Heart right ventricle (tissue), 16 donors: Measurements from ENCODE around the gene VARS1. TPM values are rescaled to one million over a fixed set of nuclear protein-coding genes. Genes with fewer than 3 reads are reported as not detected.
A peak's percentile ranks its signal among the peaks of the same experiment; 100 is the strongest.
"Not testable (repeated sequence)": the region's sequence is repeated elsewhere in the genome, so short reads cannot be mapped to it uniquely, and the experiment has no call there.

ENCODE experiments used
- ATAC-seq, 8 donors: fragments of 200-7000 bp; cut with Tn5 transposase; one replicate each; pipeline ENCODE4 v1.9.1; 2020; ENCODE audit warnings: mild to moderate bottlenecking in 8 of 8, moderate library complexity in 8 of 8, moderate number of reproducible peaks in 1 of 8
- DNase-seq, 2 donors: peaks; one replicate each; pipeline ENCODE4 v3.0.0-alpha.2; 2020
- H3K27ac ChIP-seq, 10 donors: fragments of 200-600 bp; sonication (generic) in 2 of 10; one replicate each; pipeline versions ENCODE4 v1.5.0 to v1.8.0; 2020 to 2022; ENCODE audit warnings: mild to moderate bottlenecking in 3 of 10
- H3K27me3 ChIP-seq, 7 donors: fragments of 200-600 bp; one replicate each; pipeline ENCODE4 v1.8.0; 2021 to 2022; ENCODE audit warnings: mild to moderate bottlenecking in 2 of 7
- H3K36me3 ChIP-seq, 9 donors: fragments of 200-600 bp; sonication (generic) in 1 of 9; one replicate each; pipeline versions ENCODE4 v1.5.0 to v1.8.0; 2020 to 2022; ENCODE audit warnings: mild to moderate bottlenecking in 2 of 9
- H3K4me1 ChIP-seq, 9 donors: fragments of 200-600 bp; sonication (generic) in 1 of 9; one replicate each; pipeline versions ENCODE4 v1.5.0 to v1.8.0; 2020 to 2022; ENCODE audit warnings: mild to moderate bottlenecking in 4 of 9
- H3K4me3 ChIP-seq, 10 donors: fragments of 200-600 bp; sonication (generic) in 2 of 10; one replicate each; pipeline versions ENCODE4 v1.5.0 to v1.8.0; 2020 to 2022; ENCODE audit warnings: mild to moderate bottlenecking in 7 of 10, moderate library complexity in 2 of 10
- H3K9me3 ChIP-seq, 11 donors: fragments of 200-600 bp in 10 of 11; sonication (generic) in 2 of 11; one replicate each; pipeline versions ENCODE4 v1.5.0 to v1.8.0; 2013 to 2022; ENCODE audit warnings: mild to moderate bottlenecking in 2 of 11, control low read depth in 1 of 11, moderate library complexity in 1 of 11
- CTCF ChIP-seq, 9 donors: fragments of 200-600 bp; sonication (generic) in 2 of 9; IDR thresholded peaks; one replicate each; pipeline versions ENCODE4 v1.5.0 to v1.8.0; 2021 to 2022; ENCODE audit warnings: antibody characterized with exemption in 9 of 9, mild to moderate bottlenecking in 5 of 9, moderate library complexity in 1 of 9
- WGBS, 2 donors: extraction: QIAGEN DNeasy Blood & Tissue Kit; methylation state at CpG; one replicate each; pipeline ENCODE4 v1.1.7; 2013; ENCODE audit warnings: inconsistent platforms in 1 of 2; 5-methylcytosine and 5-hydroxymethylcytosine counted together
- intact Hi-C, 10 donors: fragments of 100-400 bp; cut with DNase I; formaldehyde crosslinking; loops; one replicate each; pipeline versions ENCODE4 v1.11.1 to v1.14.2; 2022
- polyA plus RNA-seq, 2 donors: library from polyadenylated mRNA; stranded (reverse); fragments of 200-250 nt; gene quantifications; one replicate each; pipeline ENCODE4 v1.2.3, GENCODE V29; 2013
- total RNA-seq, 10 donors: library from RNA; stranded (reverse); fragmentation: NEBNext Ultra II Directional in 3 of 10; extraction: Animal tissue kit (Norgen Biotek cat#: 25700) in 3 of 10; gene quantifications; one replicate each; pipeline versions ENCODE4 v1.2.1 to v1.2.4, GENCODE V29; 2021 to 2023
- donor health status: Arrhythmogenic right ventricular cardiomyopathy.
- donor health status: ischemic (EF 13 %, LVEDD 7.1; RV severe dilation, severe dysfunction).
- donor health status: healthy with polysubstance abuse.
- donor health status: DM: no; HTN: yes; CAD: no.
- donor health status: DM: no; HTN: no; CAD: no.
- donor health status: ischemic (EF 25% LVEDD 6.9; RV normal size, moderate dysfunction).
- donor health status: ischemic (EF 25% LVEDD 5.7; RV mildly dilated, moderate dysfunction).
- donor health status: healthy.
- donor health status: DM: yes; HTN: yes; CAD: no.
- donor health status: Ischemic cardiomyopathy.
- donor health status: ischemic (EF 35%, LVEDD 5.7; RV mildly dilated, moderate dysfunction).
- donor health status: nonischemic (EF 11% LVEDD 7.7; RV severe dilation, severe dysfunction).
- donor health status: DM: yes; HTN: yes; CAD: no.
- donor health status: PGD.
- donor health status: ischemic (EF 29% LVEDD 5.4; RV normal size, mild dysfunction).
- donor health status: nonischemic (EF 23%, LVEDD 6.1; RV moderate dilation, normal function).

The VARS1 gene
- total and polyA plus RNA-seq, 12 donors: 22.4 to 44.0 (median 29.5) TPM

GRCh38 chr6:31815025-31815838 lies 19.7 kb upstream of the VARS1 start, which contains the start of the genes HSPA1A and HSPA1L:
Gene HSPA1A, plus strand, starts transcription at chr6:31815543. Its CDS starts 214 bp downstream, at chr6:31815757.
Gene HSPA1L, minus strand, starts transcription at chr6:31815283. Its CDS starts 3,311 bp downstream, at chr6:31811972.
- no peaks in the 10 kb centered on the region for H3K27me3 ChIP-seq
- intact Hi-C loops: no loop called here
- ATAC-seq: peak; percentile 84 to 94 (median 90)
- peak within 1 kb of the TSS; percentile 52 to 71 (median 64) for H3K4me3 ChIP-seq
- no peaks in the 10 kb centered on the region for H3K36me3 ChIP-seq
- H3K9me3 ChIP-seq: no peaks in the 10 kb centered on the region
- peak; percentile 92 to 98 for DNase-seq
- no peak for TF ChIP-seq CTCF (IDR thresholded peaks at IDR 0.05)
- WGBS, 2 donors: 1 to 2% methylated on average over 55 to 56 of the region's 56 CpGs
- H3K27ac ChIP-seq: peak within 1 kb of the TSS; percentile 95 to 100 (median 99)
- peaks cover 7 to 43% (median 30%) of the 10 kb centered on the region in 9 donors for H3K4me1 ChIP-seq

- intact Hi-C loops: loop anchor here in 1 of 10 donors (5.0 kb wide), 1 partner anchor 77 kb away; the partner anchor contains the start of gene CLIC1
- Histone ChIP-seq H3K9me3 (no peaks in the 10 kb centered on the region), H3K4me1 (peaks cover 7 to 38% (median 26%) of the 10 kb centered on the region in 9 donors), H3K27me3 (no peaks in the 10 kb centered on the region), H3K4me3 (peak overlapping the region; percentile 52 to 71 (median 64)), H3K36me3 (no peaks in the 10 kb centered on the region), H3K27ac (peak overlapping the region; percentile 95 to 100 (median 99))
- no peak for TF ChIP-seq CTCF (IDR thresholded peaks at IDR 0.05)
- ATAC-seq (peak; percentile 79 to 89 (median 88)), DNase-seq (peak; percentile 93 to 98)
- 0 to 1% methylated on average over 13 of the region's 13 CpGs for WGBS, 2 donors
These were observed 19.1 kb upstream of the VARS1 start for GRCh38 chr6:31814677-31815024.

GRCh38 chr6:31813465-31813849 lies 17.9 kb upstream of the VARS1 start:
- Histone ChIP-seq H3K27ac (peak overlapping the region; percentile 95 to 100 (median 99)), H3K27me3 (no peaks in the 10 kb centered on the region), H3K9me3 (no peaks in the 10 kb centered on the region), H3K4me3 (peak overlapping the region in 6 of 10 donors; percentile 58 to 71 (median 70)), H3K4me1 (peaks cover 5 to 27% (median 16%) of the 10 kb centered on the region in 9 donors), H3K36me3 (no peaks in the 10 kb centered on the region)
- intact Hi-C loops: loop anchor here in 1 of 10 donors (5.0 kb wide), 1 partner anchor 76 kb away; the partner anchor contains the start of gene CLIC1
- no peak for TF ChIP-seq CTCF (IDR thresholded peaks at IDR 0.05)
- WGBS, 2 donors: 95 to 96% methylated on average over 7 of the region's 7 CpGs
- DNase-seq: no peak
- ATAC-seq: no peak

DNA sequence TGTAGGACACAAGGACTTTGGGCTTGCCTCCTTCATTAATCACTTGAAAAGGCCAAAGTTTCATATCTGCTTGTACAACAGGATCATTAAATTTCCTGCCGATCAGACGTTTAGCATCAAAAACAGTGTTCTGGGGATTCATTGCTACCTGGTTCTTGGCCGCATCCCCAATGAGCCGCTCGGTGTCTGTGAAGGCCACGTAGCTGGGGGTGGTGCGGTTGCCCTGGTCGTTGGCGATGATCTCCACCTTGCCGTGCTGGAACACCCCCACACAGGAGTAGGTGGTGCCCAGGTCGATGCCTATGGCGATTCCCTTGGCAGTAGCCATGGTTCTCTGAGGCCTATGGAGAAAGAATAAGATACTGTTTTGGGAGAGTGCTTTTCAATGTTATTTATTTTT lies 16.1 kb upstream of the VARS1 start:
- H3K27me3 ChIP-seq: no peaks in the 10 kb centered on the region
- no peaks in the 10 kb centered on the region for H3K9me3 ChIP-seq
- ATAC-seq (no peak), DNase-seq (no peak)
- H3K4me3 ChIP-seq: no peak overlapping the region
- WGBS, 2 donors: 94% methylated on average over 12 of the region's 12 CpGs
- H3K4me1 ChIP-seq: peaks cover 5 to 28% (median 16%) of the 10 kb centered on the region in 9 donors
- H3K36me3 ChIP-seq: no peaks in the 10 kb centered on the region
- intact Hi-C loops: loop anchor here in 1 of 10 donors (5.0 kb wide), 1 partner anchor 74 kb away; the partner anchor contains the start of gene CLIC1
- TF ChIP-seq CTCF (IDR thresholded peaks at IDR 0.05): no peak
- no peak overlapping the region for H3K27ac ChIP-seq

GRCh38 chr6:31808599-31808998 lies 13.0 kb upstream of the VARS1 start:
- peaks cover 2 to 34% (median 20%) of the 10 kb centered on the region in 9 donors for H3K4me1 ChIP-seq
- H3K27me3 ChIP-seq, H3K27ac ChIP-seq, H3K4me3 ChIP-seq, intact Hi-C loops, H3K36me3 ChIP-seq, ATAC-seq, H3K9me3 ChIP-seq, DNase-seq: not testable (repeated sequence)
- 93 to 94% methylated on average over 10 of the region's 10 CpGs for WGBS, 2 donors
